SK-N-SH (cell line): Measurements from ENCODE around the gene KCTD3. TPM values are rescaled to one million over a fixed set of nuclear protein-coding genes. Genes with fewer than 3 reads are reported as not detected.

Source experiments
- CTCF ChIA-PET: fragments of 300-600, 350-600 bp; formaldehyde crosslinking; extraction: SDS; loops from one replicate; lab custom pipeline; 2021; lab: Yijun Ruan, JAX
- POLR2A ChIA-PET: fragments of 350-600 bp; sonication (Branson Sonifier 250); formaldehyde crosslinking; extraction: SDS; loops from one replicate; lab custom pipeline; 2020; ENCODE audit warnings: antibody characterized with exemption, inconsistent platforms; lab: Yijun Ruan, JAX
- DNase-seq: peaks from one replicate; pipeline ENCODE4 v3.0.0; 2012
- H2AFZ ChIP-seq: fragments of 200-600 bp; sonication (generic); 2 replicates; pipeline ENCODE4 v1.8.1; 2016; ENCODE audit warnings: antibody characterized with exemption, mild to moderate bottlenecking, low read depth
- H3F3A ChIP-seq: fragments of 200-600 bp; sonication (generic); replicated peaks from 2 replicates; pipeline ENCODE3; 2016; ENCODE audit warnings: antibody characterized with exemption, mild to moderate bottlenecking; ENCODE audit not compliant: insufficient read depth
- H3K27ac ChIP-seq, 2 experiments: fragments of 200-500 bp in 1 of 2; fragments of 200-600 bp in 1 of 2; sonication (Bioruptor generic) in 1 of 2; sonication (generic), shearing (Covaris generic) in 1 of 2; 2 replicates each; pipeline versions ENCODE4 v1.5.1 to v1.6.1; 2014 to 2016; ENCODE audit warnings: low read depth in 2 of 2, inconsistent platforms in 1 of 2, low read length in 1 of 2, mild to moderate bottlenecking in 1 of 2, mixed read lengths in 1 of 2
- H3K27me3 ChIP-seq: fragments of 200-600 bp; sonication (generic), shearing (Covaris generic); 2 replicates; pipeline ENCODE4 v1.6.1; 2016; ENCODE audit warnings: mixed run types; ENCODE audit not compliant: insufficient read depth
- H3K36me3 ChIP-seq, 2 experiments: fragments of 200-500 bp in 1 of 2; fragments of 200-600 bp in 1 of 2; sonication (Bioruptor generic) in 1 of 2; sonication (generic) in 1 of 2; replicated peaks in 1 of 2; 2 replicates each; pipeline versions ENCODE3 to v1.5.1; 2014 to 2016; ENCODE audit warnings: low read length in 1 of 2, mild to moderate bottlenecking in 1 of 2; ENCODE audit not compliant: insufficient read depth in 2 of 2, control insufficient read depth in 1 of 2
- H3K4me1 ChIP-seq, 2 experiments: fragments of 200-500 bp in 1 of 2; fragments of 200-600 bp in 1 of 2; sonication (Bioruptor generic) in 1 of 2; sonication (generic), shearing (Covaris generic) in 1 of 2; 2 replicates each; pipeline versions ENCODE4 v1.5.1 to v1.6.1; 2014 to 2016; ENCODE audit warnings: low read depth in 1 of 2, low read length in 1 of 2, mixed run types in 1 of 2; ENCODE audit not compliant: insufficient read depth in 2 of 2, control insufficient read depth in 1 of 2
- H3K4me2 ChIP-seq: fragments of 200-600 bp; sonication (generic), shearing (Covaris generic); 2 replicates; pipeline ENCODE4 v1.6.1; 2017; ENCODE audit warnings: mixed run types
- H3K4me3 ChIP-seq, 2 experiments: fragments of 200-500 bp in 1 of 2; fragments of 200-600 bp in 1 of 2; sonication (Bioruptor generic) in 1 of 2; sonication (generic), shearing (Covaris generic) in 1 of 2; 2 replicates each; pipeline versions ENCODE4 v1.5.1 to v1.8.1; 2014 to 2016; ENCODE audit warnings: low read depth in 2 of 2, inconsistent platforms in 1 of 2, low read length in 1 of 2, mild to moderate bottlenecking in 1 of 2, mixed read lengths in 1 of 2, moderate library complexity in 1 of 2
- H3K79me2 ChIP-seq: fragments of 200-600 bp; sonication (generic); 2 replicates; pipeline ENCODE4 v1.8.1; 2017; ENCODE audit warnings: mild to moderate bottlenecking; ENCODE audit not compliant: insufficient read depth
- H3K9ac ChIP-seq: fragments of 200-600 bp; sonication (generic); 2 replicates; pipeline ENCODE4 v1.6.1; 2017; ENCODE audit warnings: mixed run types
- H3K9me2 ChIP-seq: fragments of 200-600 bp; sonication (generic); 2 replicates; pipeline ENCODE4 v1.6.1; 2017; ENCODE audit warnings: mixed run types
- H3K9me3 ChIP-seq: fragments of 200-600 bp; sonication (generic); 2 replicates; pipeline ENCODE4 v1.6.1; 2017; ENCODE audit warnings: mixed run types, mild to moderate bottlenecking, moderate library complexity
- H4K20me1 ChIP-seq: fragments of 200-600 bp; sonication (generic); 2 replicates; pipeline ENCODE4 v1.6.1; 2017; ENCODE audit warnings: mild to moderate bottlenecking, mixed run types; ENCODE audit not compliant: insufficient read depth
- CHD2 ChIP-seq: fragments of 150-350 bp; IDR thresholded peaks from 2 replicates; pipeline ENCODE4 v1.6.1; 2018; ENCODE audit warnings: low read length; ENCODE audit not compliant: partially characterized antibody
- FOXM1 ChIP-seq: IDR thresholded peaks from 2 replicates; pipeline ENCODE4 v1.4.0; 2012; ENCODE audit warnings: low read depth, mild to moderate bottlenecking
- GABPA ChIP-seq: IDR thresholded peaks from 2 replicates; pipeline ENCODE4 v1.4.0; 2012; ENCODE audit warnings: low read depth, mild to moderate bottlenecking
- JUND ChIP-seq: IDR thresholded peaks from 2 replicates; pipeline ENCODE4 v1.4.0; 2012
- MEF2A ChIP-seq: IDR thresholded peaks from 2 replicates; pipeline ENCODE4 v1.4.0; 2012; ENCODE audit warnings: low read depth, borderline replicate concordance
- MXI1 ChIP-seq: IDR thresholded peaks from 2 replicates; pipeline ENCODE4 v1.6.1; 2012; ENCODE audit warnings: mild to moderate bottlenecking, low read depth, low read length, improper control_type of control experiment
- RCOR1 ChIP-seq: fragments of 150-350 bp; IDR thresholded peaks from 2 replicates; pipeline ENCODE4 v1.6.1; 2017; ENCODE audit warnings: antibody characterized with exemption, low read length
- RXRA ChIP-seq: IDR thresholded peaks from 2 replicates; pipeline ENCODE4 v1.4.0; 2012; ENCODE audit warnings: low read depth, mild to moderate bottlenecking, borderline replicate concordance
- TAF1 ChIP-seq: IDR thresholded peaks from 2 replicates; pipeline ENCODE4 v1.6.1; 2012; ENCODE audit warnings: low read depth, mild to moderate bottlenecking, low read length, moderate library complexity, borderline replicate concordance
- YY1 ChIP-seq: IDR thresholded peaks from 2 replicates; pipeline ENCODE4 v1.4.0; 2012; ENCODE audit warnings: low read depth, mild to moderate bottlenecking
- WGBS: methylation state at CpG from one replicate; pipeline ENCODE4 v1.1.6; 2017; ENCODE audit warnings: low lambda C conversion rate; 5-methylcytosine and 5-hydroxymethylcytosine counted together
- polyA plus RNA-seq, 3 experiments: library from polyadenylated mRNA; depleted of rRNA; stranded (reverse); fragments of >200 nt; gene quantifications; 2 replicates each; pipeline ENCODE4 v1.2.3, GENCODE V29; 2012
- TF ChIP-seq, protein P1 (sequence below): IDR thresholded peaks from 2 replicates; pipeline ENCODE4 v1.6.1; 2012; ENCODE audit warnings: mild to moderate bottlenecking, low read depth, low read length, moderate library complexity

Gene KCTD3
- polyA plus RNA-seq, 1 of the 3 experiments (the other 2 are of a cell fraction) = 34.8 TPM

DNA sequence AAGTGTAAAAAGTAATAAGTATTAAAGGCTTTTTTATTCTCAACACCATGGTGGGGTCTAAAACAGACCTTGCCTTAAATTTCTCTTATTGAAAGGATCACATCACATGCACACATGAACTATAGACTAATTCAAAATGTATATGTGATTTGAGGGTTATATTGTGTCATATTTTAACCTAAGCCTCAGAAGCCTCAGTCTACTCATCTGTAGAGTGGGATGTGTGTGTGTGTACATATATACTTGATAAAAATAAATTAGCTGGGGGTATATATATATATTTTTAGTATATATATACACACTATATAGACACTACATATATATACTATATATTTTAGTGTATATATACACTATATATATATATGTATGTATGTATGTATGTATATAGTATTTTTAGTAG, 58.8 kb downstream of the KCTD3 start:
- CTCF ChIA-PET = no interaction called here
- POLR2A ChIA-PET = no interaction called here
- TF ChIP-seq RXRA = no peak
- TF ChIP-seq, protein P1, sequence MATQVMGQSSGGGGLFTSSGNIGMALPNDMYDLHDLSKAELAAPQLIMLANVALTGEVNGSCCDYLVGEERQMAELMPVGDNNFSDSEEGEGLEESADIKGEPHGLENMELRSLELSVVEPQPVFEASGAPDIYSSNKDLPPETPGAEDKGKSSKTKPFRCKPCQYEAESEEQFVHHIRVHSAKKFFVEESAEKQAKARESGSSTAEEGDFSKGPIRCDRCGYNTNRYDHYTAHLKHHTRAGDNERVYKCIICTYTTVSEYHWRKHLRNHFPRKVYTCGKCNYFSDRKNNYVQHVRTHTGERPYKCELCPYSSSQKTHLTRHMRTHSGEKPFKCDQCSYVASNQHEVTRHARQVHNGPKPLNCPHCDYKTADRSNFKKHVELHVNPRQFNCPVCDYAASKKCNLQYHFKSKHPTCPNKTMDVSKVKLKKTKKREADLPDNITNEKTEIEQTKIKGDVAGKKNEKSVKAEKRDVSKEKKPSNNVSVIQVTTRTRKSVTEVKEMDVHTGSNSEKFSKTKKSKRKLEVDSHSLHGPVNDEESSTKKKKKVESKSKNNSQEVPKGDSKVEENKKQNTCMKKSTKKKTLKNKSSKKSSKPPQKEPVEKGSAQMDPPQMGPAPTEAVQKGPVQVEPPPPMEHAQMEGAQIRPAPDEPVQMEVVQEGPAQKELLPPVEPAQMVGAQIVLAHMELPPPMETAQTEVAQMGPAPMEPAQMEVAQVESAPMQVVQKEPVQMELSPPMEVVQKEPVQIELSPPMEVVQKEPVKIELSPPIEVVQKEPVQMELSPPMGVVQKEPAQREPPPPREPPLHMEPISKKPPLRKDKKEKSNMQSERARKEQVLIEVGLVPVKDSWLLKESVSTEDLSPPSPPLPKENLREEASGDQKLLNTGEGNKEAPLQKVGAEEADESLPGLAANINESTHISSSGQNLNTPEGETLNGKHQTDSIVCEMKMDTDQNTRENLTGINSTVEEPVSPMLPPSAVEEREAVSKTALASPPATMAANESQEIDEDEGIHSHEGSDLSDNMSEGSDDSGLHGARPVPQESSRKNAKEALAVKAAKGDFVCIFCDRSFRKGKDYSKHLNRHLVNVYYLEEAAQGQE = no peak
- TF ChIP-seq CHD2 = no peak
- TF ChIP-seq FOXM1 = no peak
- TF ChIP-seq GABPA = no peak
- TF ChIP-seq JUND = no peak

DNA sequence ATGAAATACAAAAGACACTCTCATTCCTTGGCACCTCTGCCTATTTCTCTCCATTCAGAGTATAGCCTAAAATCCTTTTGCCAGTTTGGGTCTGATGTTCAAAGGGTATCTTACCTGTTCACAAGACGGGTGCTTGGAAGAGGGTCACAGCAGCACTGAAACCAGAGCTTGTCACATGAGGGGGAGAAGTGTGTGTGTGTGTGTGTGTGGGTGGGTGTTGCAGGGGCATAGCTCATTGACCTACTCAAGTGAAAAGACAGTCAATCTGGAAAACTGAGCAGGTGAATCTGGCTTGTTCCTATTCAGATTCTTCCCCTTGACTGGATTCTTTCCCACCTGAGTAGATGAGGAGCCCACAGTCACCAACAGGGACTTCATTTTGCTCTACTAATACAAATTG, 63.9 kb downstream of the KCTD3 start:
- no peak overlapping the region for H3K9ac ChIP-seq
- no peak for DNase-seq
- TF ChIP-seq TAF1 (no peak), YY1 (no peak), MEF2A (no peak), RXRA (no peak), MXI1 (no peak), RCOR1 (no peak)
- TF ChIP-seq, all 33 proteins: peak for 0
- WGBS = 82% methylated on average over 1 of the region's 1 CpG
- Histone ChIP-seq H3K27me3 (no peaks in the 10 kb centered on the region), H3K9me3 (no peaks in the 10 kb centered on the region), H3K4me2 (no peak overlapping the region), H4K20me1 (no peaks in the 10 kb centered on the region), H3K9me2 (no peaks in the 10 kb centered on the region), H3K36me3 (no peaks in the 10 kb centered on the region), H2AFZ (no peak overlapping the region), H3F3A (no peaks in the 10 kb centered on the region), H3K4me1 (peaks cover 0 to 3% of the 10 kb centered on the region in 2 experiments; a peak in 1 of 4 replicates), H3K79me2 (no peaks in the 10 kb centered on the region), H3K4me3 (no peak overlapping the region), H3K27ac (no peak overlapping the region)
- POLR2A ChIA-PET = no interaction called here
- CTCF ChIA-PET = interaction anchor here (1.6 kb wide), 1 partner anchor 24 kb away, joined by 4 read pairs; no protein-coding TSS in a partner anchor

More for the DNA sequence above, 58.8 kb downstream of the KCTD3 start:
- peaks cover 22 to 40% of the 10 kb centered on the region in 2 experiments for H3K36me3 ChIP-seq
- no peaks in the 10 kb centered on the region for H4K20me1 ChIP-seq
- H3K9me3 ChIP-seq = no peaks in the 10 kb centered on the region
- H3K79me2 ChIP-seq = no peaks in the 10 kb centered on the region
- H3K27ac ChIP-seq = no peak overlapping the region
- no peak overlapping the region for H3K4me2 ChIP-seq
- H3K4me1 ChIP-seq = no peaks in the 10 kb centered on the region
- no peak for DNase-seq
- no peak overlapping the region for H2AFZ ChIP-seq
- H3F3A ChIP-seq = no peaks in the 10 kb centered on the region
- H3K4me3 ChIP-seq = no peak overlapping the region
- no peaks in the 10 kb centered on the region for H3K9me2 ChIP-seq
- H3K27me3 ChIP-seq = no peaks in the 10 kb centered on the region
- H3K9ac ChIP-seq = no peak overlapping the region
